HEK293 (cell line): ENCODE results near the gene COL6A1.

Experiments
- GLI4 ChIP-seq: fragments of 450-650 bp; formaldehyde crosslinking; IDR thresholded peaks from 2 replicates; pipeline ENCODE4 v1.5.1; 2016; ENCODE audit warnings: missing biosample characterization, missing genetic modification characterization
- SALL2 ChIP-seq: fragments of 450-650 bp; formaldehyde crosslinking; IDR thresholded peaks from 2 replicates; pipeline ENCODE4 v1.5.0; 2017; ENCODE audit warnings: missing biosample characterization, mild to moderate bottlenecking, missing genetic modification characterization, borderline replicate concordance
- ZIC2 ChIP-seq: fragments of 450-650 bp; formaldehyde crosslinking; IDR thresholded peaks from 2 replicates; pipeline ENCODE4 v1.5.1; 2016; ENCODE audit warnings: missing biosample characterization, missing genetic modification characterization
- ZNF266 ChIP-seq: fragments of 450-650 bp; formaldehyde crosslinking; IDR thresholded peaks from 2 replicates; pipeline ENCODE4 v1.5.1; 2016; ENCODE audit warnings: missing biosample characterization, missing genetic modification characterization, low read depth
- TF ChIP-seq, protein P1 (sequence below): fragments of 450-650 bp; formaldehyde crosslinking; IDR thresholded peaks from 2 replicates; pipeline ENCODE4 v1.5.1; 2016; ENCODE audit warnings: missing biosample characterization, missing genetic modification characterization
- TF ChIP-seq, protein P2 (sequence below): fragments of 450-650 bp; formaldehyde crosslinking; IDR thresholded peaks from 2 replicates; pipeline ENCODE4 v1.5.1; 2016; ENCODE audit warnings: missing biosample characterization, missing genetic modification characterization
- TF ChIP-seq, protein P3 (sequence below): fragments of 450-650 bp; formaldehyde crosslinking; IDR thresholded peaks from 2 replicates; pipeline ENCODE4 v1.5.1; 2016; ENCODE audit warnings: missing biosample characterization, missing genetic modification characterization, low read depth
- TF ChIP-seq, protein P4 (sequence below): fragments of 450-650 bp; formaldehyde crosslinking; IDR thresholded peaks from 2 replicates; pipeline ENCODE4 v1.5.1; 2016; ENCODE audit warnings: missing biosample characterization, missing genetic modification characterization

DNA sequence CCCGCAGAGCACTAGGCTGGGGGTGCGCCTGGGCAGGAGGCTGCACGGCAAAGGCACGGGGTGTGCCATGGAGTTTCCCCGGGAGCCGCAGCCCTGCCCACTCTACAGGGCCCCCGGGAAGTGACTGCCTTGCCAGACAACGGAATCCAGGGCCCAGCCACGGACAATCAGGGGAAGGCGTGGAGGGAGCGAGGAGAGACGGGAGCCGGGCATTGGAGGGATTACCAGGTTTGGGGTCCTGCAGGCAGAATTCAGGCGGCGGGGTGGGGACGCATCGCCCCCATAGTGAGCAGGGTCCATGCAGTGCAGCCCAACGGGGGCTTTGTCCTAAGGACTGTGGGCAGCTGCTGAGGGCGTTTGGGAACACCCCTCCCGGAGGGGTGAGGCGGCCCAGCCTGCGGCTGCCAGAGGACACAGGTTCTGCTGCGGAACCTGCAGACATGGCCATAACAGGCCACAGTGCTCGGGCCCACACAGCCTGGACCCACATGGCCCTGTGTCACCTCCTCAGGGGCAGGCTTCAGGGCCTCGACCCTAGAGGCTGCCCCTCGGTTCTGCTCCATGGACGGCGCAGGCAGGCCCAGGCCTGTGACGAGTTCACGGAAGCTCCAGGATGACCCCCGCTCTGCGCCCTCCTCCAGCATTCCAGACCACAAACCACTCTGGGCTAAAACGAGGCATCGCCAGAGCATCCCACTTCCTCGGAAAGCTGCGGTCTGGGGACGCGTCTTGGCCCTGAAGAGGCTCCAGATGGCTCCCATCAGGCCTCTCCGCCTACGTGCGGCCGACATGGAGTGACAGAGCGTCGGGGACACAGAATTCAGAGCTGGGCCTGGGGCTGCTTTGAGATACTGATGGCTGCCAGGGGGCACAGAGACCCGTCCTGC, 54.5 kb downstream of the COL6A1 start:
- TF ChIP-seq, protein P1, sequence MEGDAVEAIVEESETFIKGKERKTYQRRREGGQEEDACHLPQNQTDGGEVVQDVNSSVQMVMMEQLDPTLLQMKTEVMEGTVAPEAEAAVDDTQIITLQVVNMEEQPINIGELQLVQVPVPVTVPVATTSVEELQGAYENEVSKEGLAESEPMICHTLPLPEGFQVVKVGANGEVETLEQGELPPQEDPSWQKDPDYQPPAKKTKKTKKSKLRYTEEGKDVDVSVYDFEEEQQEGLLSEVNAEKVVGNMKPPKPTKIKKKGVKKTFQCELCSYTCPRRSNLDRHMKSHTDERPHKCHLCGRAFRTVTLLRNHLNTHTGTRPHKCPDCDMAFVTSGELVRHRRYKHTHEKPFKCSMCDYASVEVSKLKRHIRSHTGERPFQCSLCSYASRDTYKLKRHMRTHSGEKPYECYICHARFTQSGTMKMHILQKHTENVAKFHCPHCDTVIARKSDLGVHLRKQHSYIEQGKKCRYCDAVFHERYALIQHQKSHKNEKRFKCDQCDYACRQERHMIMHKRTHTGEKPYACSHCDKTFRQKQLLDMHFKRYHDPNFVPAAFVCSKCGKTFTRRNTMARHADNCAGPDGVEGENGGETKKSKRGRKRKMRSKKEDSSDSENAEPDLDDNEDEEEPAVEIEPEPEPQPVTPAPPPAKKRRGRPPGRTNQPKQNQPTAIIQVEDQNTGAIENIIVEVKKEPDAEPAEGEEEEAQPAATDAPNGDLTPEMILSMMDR (tag by site-specific recombination) = no peak
- no peak for TF ChIP-seq GLI4
- TF ChIP-seq, protein P2, sequence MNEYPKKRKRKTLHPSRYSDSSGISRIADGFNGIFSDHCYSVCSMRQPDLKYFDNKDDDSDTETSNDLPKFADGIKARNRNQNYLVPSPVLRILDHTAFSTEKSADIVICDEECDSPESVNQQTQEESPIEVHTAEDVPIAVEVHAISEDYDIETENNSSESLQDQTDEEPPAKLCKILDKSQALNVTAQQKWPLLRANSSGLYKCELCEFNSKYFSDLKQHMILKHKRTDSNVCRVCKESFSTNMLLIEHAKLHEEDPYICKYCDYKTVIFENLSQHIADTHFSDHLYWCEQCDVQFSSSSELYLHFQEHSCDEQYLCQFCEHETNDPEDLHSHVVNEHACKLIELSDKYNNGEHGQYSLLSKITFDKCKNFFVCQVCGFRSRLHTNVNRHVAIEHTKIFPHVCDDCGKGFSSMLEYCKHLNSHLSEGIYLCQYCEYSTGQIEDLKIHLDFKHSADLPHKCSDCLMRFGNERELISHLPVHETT (tag by site-specific recombination) = no peak
- TF ChIP-seq, protein P3, sequence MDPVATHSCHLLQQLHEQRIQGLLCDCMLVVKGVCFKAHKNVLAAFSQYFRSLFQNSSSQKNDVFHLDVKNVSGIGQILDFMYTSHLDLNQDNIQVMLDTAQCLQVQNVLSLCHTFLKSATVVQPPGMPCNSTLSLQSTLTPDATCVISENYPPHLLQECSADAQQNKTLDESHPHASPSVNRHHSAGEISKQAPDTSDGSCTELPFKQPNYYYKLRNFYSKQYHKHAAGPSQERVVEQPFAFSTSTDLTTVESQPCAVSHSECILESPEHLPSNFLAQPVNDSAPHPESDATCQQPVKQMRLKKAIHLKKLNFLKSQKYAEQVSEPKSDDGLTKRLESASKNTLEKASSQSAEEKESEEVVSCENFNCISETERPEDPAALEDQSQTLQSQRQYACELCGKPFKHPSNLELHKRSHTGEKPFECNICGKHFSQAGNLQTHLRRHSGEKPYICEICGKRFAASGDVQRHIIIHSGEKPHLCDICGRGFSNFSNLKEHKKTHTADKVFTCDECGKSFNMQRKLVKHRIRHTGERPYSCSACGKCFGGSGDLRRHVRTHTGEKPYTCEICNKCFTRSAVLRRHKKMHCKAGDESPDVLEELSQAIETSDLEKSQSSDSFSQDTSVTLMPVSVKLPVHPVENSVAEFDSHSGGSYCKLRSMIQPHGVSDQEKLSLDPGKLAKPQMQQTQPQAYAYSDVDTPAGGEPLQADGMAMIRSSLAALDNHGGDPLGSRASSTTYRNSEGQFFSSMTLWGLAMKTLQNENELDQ (tag by site-specific recombination) = no peak
- no peak for TF ChIP-seq ZIC2 (tag by site-specific recombination)
- TF ChIP-seq, protein P4, sequence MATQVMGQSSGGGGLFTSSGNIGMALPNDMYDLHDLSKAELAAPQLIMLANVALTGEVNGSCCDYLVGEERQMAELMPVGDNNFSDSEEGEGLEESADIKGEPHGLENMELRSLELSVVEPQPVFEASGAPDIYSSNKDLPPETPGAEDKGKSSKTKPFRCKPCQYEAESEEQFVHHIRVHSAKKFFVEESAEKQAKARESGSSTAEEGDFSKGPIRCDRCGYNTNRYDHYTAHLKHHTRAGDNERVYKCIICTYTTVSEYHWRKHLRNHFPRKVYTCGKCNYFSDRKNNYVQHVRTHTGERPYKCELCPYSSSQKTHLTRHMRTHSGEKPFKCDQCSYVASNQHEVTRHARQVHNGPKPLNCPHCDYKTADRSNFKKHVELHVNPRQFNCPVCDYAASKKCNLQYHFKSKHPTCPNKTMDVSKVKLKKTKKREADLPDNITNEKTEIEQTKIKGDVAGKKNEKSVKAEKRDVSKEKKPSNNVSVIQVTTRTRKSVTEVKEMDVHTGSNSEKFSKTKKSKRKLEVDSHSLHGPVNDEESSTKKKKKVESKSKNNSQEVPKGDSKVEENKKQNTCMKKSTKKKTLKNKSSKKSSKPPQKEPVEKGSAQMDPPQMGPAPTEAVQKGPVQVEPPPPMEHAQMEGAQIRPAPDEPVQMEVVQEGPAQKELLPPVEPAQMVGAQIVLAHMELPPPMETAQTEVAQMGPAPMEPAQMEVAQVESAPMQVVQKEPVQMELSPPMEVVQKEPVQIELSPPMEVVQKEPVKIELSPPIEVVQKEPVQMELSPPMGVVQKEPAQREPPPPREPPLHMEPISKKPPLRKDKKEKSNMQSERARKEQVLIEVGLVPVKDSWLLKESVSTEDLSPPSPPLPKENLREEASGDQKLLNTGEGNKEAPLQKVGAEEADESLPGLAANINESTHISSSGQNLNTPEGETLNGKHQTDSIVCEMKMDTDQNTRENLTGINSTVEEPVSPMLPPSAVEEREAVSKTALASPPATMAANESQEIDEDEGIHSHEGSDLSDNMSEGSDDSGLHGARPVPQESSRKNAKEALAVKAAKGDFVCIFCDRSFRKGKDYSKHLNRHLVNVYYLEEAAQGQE (tag by site-specific recombination) = no peak
- no peak for TF ChIP-seq ZNF266 (tag by site-specific recombination)
- no peak for TF ChIP-seq SALL2 (tag by site-specific recombination)
